ENCODE measurements around the gene OSBPL9.
"Not testable (repeated sequence)": the region's sequence is repeated elsewhere in the genome, so short reads cannot be mapped to it uniquely, and the experiment has no call there.

GRCh38 chr1:51701782-51702181 is 84.9 kb downstream of the OSBPL9 start:
- TF ChIP-seq MEIS1 (CRISPR knock-in tag; IDR thresholded peaks at IDR 0.05; ENCODE audit: borderline replicate concordance); GLI4 (tag by site-specific recombination; IDR thresholded peaks at IDR 0.05); ZNF121 (tag by site-specific recombination; IDR thresholded peaks at IDR 0.05): not testable (repeated sequence)

All from HEK293 (cell line).